CD4-positive, alpha-beta T cell treated with Interleukin-6 for 4 hours (primary cell): Measurements from ENCODE around the gene LSS.
"Not testable (repeated sequence)": the region's sequence is repeated elsewhere in the genome, so short reads cannot be mapped to it uniquely, and the experiment has no call there.

ENCODE experiments used
- DNase-seq: peaks from one replicate; pipeline ENCODE4 v3.0.0-alpha.2; 2020; ENCODE audit warnings: mixed read lengths

LSS gene

DNA sequence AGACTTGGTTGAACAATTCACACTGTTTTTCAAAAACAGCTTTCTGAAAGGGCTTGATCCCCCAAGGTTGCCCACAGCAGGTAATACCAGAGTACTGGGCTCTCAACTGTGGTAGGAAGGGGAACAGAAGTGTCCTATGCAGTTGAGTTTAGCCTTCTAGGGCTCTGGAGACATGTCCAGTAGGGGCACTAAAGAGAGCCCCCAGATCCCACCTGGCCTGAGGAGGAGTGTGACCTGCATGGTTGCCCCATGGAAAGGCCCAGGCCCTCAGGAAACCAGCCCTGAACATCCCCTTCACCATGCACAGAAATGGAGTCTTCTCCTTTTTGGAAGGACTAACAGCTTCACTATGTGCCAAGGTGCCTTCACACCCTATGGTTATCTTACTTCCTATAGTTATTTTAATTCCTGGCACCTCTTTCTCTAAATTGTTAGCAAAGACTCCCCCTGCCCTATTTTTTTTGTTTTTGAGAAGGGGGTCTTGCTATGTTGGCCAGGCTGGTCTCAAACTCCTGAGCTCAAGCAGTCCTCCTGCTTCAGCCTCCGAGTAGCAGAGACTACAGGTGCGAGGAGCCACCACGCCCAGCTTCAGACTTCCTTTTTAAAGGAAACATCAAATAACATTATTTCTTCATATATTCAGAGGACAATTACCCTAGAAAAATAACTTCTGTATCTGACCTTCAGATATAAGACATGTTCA, 16.8 kb upstream of the LSS start:
- DNase-seq: no peak

DNA sequence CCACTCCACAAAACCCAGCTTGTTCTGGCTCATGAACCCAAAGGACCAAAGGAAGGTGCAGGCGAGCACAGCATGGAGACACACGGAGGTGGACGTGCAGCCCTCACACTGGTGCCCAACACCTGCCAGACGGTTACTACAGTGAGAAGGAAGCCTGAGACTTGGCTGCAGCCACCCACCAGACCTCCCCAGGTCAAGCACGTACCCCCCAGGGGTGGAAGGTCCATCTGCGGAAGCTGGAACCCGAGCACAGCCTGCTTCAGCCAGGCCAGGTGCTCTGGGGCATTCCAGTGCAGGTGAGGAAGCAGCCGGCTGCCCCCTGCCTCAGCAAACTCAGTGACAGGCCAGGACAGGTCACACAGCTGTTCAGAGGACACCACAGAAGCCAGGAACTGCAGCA, 16.0 kb upstream of the LSS start:
- DNase-seq: no peak

DNA sequence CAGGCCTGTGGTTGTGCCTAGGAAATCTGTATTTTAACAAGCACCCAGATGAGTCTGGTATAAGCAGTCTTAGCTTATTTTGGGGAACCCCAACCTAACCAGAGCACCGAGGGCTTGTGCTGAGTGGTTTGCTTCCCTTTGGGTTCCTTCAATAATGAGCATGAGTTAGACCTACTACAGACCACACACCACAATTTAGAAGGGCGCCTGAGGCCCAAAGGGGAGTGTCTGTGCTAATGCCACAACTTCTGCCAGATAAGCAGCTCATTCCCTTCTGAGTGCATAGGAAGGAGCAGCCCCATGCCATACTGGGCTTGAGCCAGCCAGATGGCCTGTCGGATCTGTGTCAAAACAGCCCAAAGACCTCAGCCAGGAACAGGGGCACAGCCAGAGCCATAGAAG, 15.4 kb upstream of the LSS start:
- no peak for DNase-seq

DNA sequence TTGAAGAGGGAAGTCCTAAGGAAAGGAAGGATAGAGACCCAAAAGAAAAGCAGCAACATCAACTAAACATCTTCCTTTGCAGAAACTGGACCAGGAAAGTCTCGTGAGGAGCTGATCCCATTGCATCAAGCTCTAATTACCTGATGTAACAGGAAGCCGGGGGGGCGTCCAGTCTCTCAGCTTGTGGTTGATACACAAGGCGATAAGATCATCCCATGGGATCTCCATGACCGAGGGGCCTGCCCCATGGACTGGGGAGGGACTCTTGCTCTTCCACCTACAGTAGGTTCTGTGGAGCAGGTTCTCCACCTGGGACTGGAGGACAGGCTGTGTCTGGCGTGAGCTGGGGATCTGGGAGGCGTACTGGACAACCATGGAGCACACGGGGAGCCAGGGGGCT, 14.8 kb upstream of the LSS start:
- DNase-seq: no peak

DNA sequence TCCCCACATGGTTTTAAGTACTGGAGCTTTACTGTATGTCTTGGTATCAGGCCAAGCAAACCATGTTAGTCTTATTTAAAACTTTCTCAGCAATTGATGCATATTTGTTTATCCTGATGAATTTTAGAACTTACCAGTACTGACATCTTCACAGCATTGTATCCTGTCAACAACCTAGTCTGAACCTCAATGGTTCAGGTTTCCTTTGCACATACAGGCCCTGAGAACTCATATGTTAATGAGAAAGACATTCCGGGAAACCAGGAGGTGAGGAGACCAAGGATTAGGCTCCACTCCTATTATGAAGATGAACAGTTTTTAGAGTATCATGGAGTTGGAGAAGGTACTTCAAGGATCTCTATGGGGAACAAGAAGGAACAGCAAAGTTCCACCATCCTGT, 13.0 kb upstream of the LSS start:
- DNase-seq: not testable (repeated sequence)

- DNase-seq: no peak
Observed at GRCh38 chr21:46239817-46240325, 11.3 kb upstream of the LSS start.

GRCh38 chr21:46237474-46237873, 8.9 kb upstream of the LSS start:
- no peak for DNase-seq

- no peak for DNase-seq
Observed at GRCh38 chr21:46234436-46234950, 5.9 kb upstream of the LSS start.

- DNase-seq: no peak
Observed at GRCh38 chr21:46229923-46230260, 1.3 kb upstream of the LSS start.

- no peak for DNase-seq
Observed at GRCh38 chr21:46229133-46229922, 754 bp upstream of the LSS start.

DNA sequence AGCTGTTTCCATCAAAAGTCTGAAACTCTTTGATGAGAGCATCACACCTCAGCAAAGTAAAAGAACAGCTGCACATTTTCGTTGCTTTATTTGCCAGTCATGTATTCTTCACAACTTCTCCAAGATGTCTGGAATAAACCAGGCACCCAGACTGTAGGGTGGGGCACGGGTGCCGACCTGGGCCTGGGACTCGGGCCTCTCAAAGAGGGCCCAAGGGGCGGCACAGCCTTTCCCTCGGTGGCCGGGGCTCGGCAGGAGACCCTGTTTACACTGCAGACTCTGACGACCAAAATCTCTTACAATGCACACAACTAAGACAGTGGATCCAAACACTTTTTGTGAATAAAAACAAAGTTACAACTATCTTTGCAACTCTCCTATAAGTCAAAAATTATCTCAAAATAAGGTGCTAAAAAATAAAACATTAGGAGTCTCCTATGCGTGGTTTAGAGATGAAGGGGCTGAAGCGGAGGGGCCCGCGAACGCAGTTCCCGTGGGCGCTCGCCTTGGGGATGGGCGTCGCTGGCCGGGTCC, 696 bp downstream of the LSS start:
- no peak for DNase-seq

DNA sequence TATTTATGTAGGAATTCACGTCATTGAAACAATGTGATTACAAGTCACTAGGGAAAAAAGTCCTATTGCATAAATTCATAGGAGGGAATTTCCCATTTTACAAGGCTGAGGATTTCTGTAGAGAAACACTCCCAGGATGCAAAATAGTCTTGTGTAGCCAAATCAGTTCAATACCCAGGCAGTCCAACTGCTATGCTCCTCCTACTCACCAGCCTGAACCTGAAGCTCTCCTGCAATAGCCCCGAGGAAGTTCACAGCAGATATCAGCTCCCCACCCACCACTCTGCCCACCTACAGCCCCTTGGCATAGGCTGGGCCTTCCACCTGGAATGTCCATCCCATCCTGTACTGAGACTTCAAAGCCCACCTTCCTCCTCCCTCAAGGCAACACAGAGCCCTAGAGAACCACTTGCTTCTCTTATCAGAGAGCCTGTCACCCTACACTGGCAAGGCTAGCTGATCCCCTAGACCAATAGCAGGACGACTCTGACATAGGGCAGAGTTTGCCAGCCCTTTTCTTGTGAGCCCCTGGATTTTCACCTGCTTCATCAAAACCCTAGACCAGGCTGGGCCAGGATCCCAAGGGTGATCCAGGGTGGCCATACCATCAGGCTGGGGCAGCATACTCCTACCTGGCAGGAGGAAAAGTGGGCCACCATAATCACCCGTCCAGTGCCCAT, 1.5 kb downstream of the LSS start:
- DNase-seq: no peak

DNA sequence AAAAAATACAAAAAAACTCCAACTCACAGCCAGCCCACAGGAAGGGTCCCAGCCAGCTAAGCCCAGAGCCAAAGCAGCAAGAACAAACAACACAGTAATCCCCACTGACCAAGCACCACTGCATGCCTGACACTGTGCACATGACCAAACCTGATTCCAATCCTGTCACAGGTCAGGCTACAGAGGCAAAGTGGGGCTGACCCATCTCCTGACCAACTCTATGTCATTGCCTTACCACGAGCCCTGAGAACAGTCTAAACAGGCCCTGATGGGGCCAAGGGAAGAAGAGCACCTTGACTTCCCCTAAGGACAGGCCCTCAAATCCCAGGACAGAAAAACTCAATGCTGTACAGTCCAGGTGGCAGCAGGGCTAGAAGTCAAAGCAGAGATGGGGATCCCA, 2.4 kb downstream of the LSS start:
- no peak for DNase-seq

DNA sequence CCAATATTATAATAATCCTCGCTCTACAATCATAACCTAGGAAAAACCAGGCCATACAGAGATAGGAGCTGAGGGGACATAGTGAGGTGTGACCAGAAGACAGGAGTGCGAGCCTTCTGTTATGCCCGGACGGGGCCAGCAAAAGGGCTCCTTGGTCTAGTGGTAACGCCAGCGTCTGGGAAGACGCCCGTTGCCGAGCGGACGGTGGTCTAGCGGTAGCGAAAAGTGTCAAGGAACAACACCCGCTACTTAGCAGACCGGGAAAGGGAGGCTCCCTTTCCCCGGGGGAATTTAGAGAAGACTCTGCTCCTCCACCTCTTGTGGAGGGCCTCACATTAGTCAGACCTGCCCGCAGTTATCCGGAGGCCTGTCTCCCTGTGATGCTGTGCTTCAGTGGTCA, 4.9 kb downstream of the LSS start:
- DNase-seq: not testable (repeated sequence)

DNA sequence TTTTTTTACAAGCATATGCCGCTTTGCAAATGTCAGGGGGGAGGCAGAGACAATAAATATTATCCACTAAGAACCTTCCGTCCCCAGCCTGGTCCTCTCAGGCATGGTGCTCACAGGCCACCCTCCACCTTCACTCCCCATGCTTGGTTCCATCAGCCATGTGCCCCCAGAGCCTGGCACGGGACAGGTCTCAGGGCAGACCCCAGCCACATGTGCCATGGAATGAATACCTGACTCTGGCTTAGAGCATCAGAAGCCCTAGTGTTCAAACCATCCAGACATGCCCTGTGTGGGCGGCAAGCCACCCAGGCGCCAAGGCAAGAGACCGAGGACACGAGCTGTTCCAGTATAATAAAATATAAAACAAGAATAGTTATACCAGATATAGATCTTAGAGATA, 5.4 kb downstream of the LSS start:
- DNase-seq: no peak

GRCh38 chr21:46222436-46223116, 6.0 kb downstream of the LSS start:
- DNase-seq: no peak

GRCh38 chr21:46221664-46222435, 6.7 kb downstream of the LSS start:
- DNase-seq: no peak

DNA sequence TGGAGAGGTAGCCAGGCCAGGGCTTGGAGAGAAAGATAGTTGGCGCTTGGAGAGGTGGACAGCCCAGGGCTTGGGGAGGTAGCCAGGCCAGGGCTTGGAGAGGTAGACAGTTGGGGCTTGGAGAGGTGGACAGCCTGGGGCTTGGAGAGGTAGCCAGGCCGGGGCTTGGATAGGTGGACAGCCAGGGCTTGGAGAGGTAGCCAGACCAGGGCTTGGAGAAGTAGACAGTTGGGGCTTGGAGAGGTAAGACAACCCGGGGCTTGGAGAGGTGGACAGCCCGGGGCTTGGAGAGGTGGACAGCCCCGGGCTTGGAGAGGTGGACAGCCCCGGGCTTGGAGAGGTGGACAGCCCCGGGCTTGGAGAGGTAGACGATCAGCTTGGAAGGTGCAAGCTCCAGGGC, 7.7 kb downstream of the LSS start:
- no peak for DNase-seq

- no peak for DNase-seq
Observed at GRCh38 chr21:46220275-46220810, 8.2 kb downstream of the LSS start.

DNA sequence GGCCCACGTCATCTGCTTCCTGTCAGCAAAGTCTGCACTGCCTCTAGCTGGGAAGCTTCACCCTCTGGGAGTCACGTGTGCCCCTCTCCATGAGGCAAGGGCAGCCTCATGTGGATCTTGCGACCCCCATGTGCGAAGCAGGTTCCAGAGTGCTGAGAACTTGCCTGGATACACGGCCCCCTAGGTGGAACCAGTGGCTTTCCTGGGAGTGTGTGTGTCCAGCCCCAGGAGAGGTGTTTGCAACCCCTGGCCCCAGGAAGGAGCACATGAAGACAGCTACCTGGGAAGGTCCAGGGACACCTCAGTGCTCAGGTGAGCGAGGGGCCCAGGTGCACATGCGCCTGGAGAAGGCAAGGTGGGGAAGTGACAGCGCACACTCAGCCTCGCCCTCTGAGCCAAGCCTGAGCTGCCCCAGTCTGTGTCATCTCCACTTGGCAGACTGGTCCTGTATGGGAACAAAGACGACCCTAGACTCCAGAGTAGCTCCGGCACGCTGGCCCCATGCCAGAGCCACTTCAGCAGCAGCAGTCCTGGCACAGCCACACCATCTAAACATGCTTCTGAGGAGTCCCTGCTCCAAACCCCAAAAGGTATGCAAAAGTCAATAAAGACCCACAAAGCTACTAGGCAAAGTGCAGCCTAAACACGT, 8.9 kb downstream of the LSS start:
- DNase-seq: no peak

DNA sequence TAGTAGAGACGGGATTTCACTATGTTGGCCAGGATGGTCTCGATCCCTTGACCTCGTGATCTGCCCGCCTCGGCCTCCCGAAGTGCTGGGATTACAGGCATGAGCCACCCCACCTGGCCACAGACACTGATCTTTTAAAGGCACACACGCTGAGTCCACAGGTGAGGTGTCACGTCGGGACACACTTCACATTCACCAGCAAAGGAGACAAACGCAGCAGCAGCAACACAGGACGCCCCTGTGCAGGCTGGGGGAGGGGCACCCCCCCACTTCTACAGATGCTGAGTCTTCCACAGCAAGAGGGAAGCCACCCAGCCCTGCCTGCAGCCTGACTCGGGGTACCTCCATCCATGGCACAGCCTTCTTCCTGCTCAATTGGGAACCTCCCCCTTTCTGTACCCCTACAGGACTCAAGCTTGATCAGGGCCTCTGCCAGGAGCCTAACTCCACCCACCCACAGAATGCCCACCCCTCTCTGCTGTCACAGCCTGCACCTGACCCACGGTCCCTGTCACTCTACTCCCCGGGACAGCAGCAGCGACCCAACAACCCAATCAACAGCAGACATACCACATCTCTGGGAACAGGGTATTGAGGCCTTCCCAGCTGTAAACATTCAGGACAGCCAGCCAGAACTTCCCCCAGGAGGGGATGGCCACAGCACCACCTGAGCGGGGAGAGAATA, 9.5 kb downstream of the LSS start:
- no peak for DNase-seq
